HepG2 (cell line): ENCODE results near the gene SAMD14. TPM values are rescaled to one million over a fixed set of nuclear protein-coding genes. Genes with fewer than 3 reads are reported as not detected.

Source experiments
- CBFB ChIP-seq: sonication (generic); formaldehyde crosslinking; IDR thresholded peaks from 2 replicates; pipeline ENCODE4 v1.4.0; 2020; ENCODE audit warnings: missing genetic modification reagents
- FOXJ3 ChIP-seq: sonication (generic); formaldehyde crosslinking; IDR thresholded peaks from 2 replicates; pipeline ENCODE4 v1.4.0; 2020; ENCODE audit warnings: missing genetic modification reagents, mild to moderate bottlenecking, borderline replicate concordance
- HES4 ChIP-seq: sonication (generic); formaldehyde crosslinking; IDR thresholded peaks from 2 replicates; pipeline ENCODE4 v1.9.0; 2021; ENCODE audit warnings: mild to moderate bottlenecking, missing genetic modification reagents, borderline replicate concordance
- HNF4A ChIP-seq: sonication (generic); formaldehyde crosslinking; IDR thresholded peaks from 2 replicates; pipeline ENCODE4 v1.4.0; 2020; ENCODE audit warnings: missing genetic modification reagents
- HOXA7 ChIP-seq: sonication (generic); formaldehyde crosslinking; IDR thresholded peaks from 2 replicates; pipeline ENCODE4 v1.8.1; 2022; ENCODE audit warnings: mild to moderate bottlenecking, missing genetic modification reagents, moderate library complexity
- JARID2 ChIP-seq: sonication (generic); formaldehyde crosslinking; IDR thresholded peaks from 2 replicates; pipeline ENCODE4 v1.8.1; 2023; ENCODE audit warnings: missing genetic modification reagents, inconsistent platforms; ENCODE audit not compliant: insufficient replicate concordance
- MATR3 ChIP-seq: sonication (generic); formaldehyde crosslinking; IDR thresholded peaks from 2 replicates; pipeline ENCODE4 v1.4.0; 2020; ENCODE audit warnings: missing genetic modification reagents
- NFKBIZ ChIP-seq: IDR thresholded peaks from 2 replicates; pipeline ENCODE4 v1.6.1; 2018; ENCODE audit warnings: missing genetic modification reagents, missing compliant biosample characterization
- NPAS2 ChIP-seq: sonication (generic); formaldehyde crosslinking; IDR thresholded peaks from 2 replicates; pipeline ENCODE4 v1.8.0; 2022; ENCODE audit warnings: mild to moderate bottlenecking, missing genetic modification reagents, borderline replicate concordance
- RFX5 ChIP-seq: IDR thresholded peaks from 2 replicates; pipeline ENCODE4 v1.6.1; 2011; ENCODE audit warnings: low read depth, low read length, improper control_type of control experiment
- SATB2 ChIP-seq: sonication (generic); formaldehyde crosslinking; IDR thresholded peaks from 2 replicates; pipeline ENCODE4 v1.5.0; 2020; ENCODE audit warnings: missing genetic modification reagents
- SP1 ChIP-seq, 2 experiments: fragments of 450-650 bp in 1 of 2; sonication (generic) in 1 of 2; formaldehyde crosslinking in 1 of 2; IDR thresholded peaks; 2 replicates each; pipeline versions ENCODE4 v1.4.0 to v1.6.1; 2016 to 2020; ENCODE audit warnings: missing genetic modification reagents in 1 of 2
- YY1 ChIP-seq: IDR thresholded peaks from 2 replicates; pipeline ENCODE4 v1.6.1; 2011; ENCODE audit warnings: low read length, low read depth, moderate library complexity, mild to moderate bottlenecking; ENCODE audit not compliant: insufficient read depth, insufficient replicate concordance
- ZFYVE20 ChIP-seq: sonication (generic); formaldehyde crosslinking; IDR thresholded peaks from 2 replicates; pipeline ENCODE4 v1.8.0; 2023; ENCODE audit warnings: low read depth, mild to moderate bottlenecking, moderate library complexity, missing genetic modification reagents, borderline replicate concordance
- ZNF431 ChIP-seq: sonication (generic); formaldehyde crosslinking; IDR thresholded peaks from 2 replicates; pipeline ENCODE4 v1.9.0; 2022; ENCODE audit warnings: missing genetic modification reagents, low read depth, mild to moderate bottlenecking, borderline replicate concordance
- ZNF552 ChIP-seq: sonication (generic); formaldehyde crosslinking; IDR thresholded peaks from 2 replicates; pipeline ENCODE4 v1.9.0; 2022; ENCODE audit warnings: missing genetic modification reagents, mild to moderate bottlenecking, borderline replicate concordance
- ZNF577 ChIP-seq: sonication (generic); formaldehyde crosslinking; IDR thresholded peaks from 2 replicates; pipeline ENCODE4 v1.4.0; 2020; ENCODE audit warnings: mild to moderate bottlenecking, low read depth, missing genetic modification reagents, borderline replicate concordance
- ZNF800 ChIP-seq: sonication (generic); formaldehyde crosslinking; IDR thresholded peaks from 2 replicates; pipeline ENCODE4 v1.4.0; 2020; ENCODE audit warnings: missing genetic modification reagents
- ZNF841 ChIP-seq: sonication (generic); formaldehyde crosslinking; IDR thresholded peaks from 2 replicates; pipeline ENCODE4 v1.8.1; 2023; ENCODE audit warnings: missing genetic modification reagents, borderline replicate concordance
- polyA plus RNA-seq, 8 experiments: library from polyadenylated mRNA; depleted of rRNA in 3 of 8; stranded (reverse) in 7 of 8; unstranded in 1 of 8; fragments of >200 nt; fragmentation: Illumina TruSeq in 4 of 8; extraction: Trizol in 4 of 8; gene quantifications; 2 replicates each; pipeline versions ENCODE4 v1.2.1 to v1.2.3, GENCODE V29; 2011 to 2016; ENCODE audit warnings: low read depth in 4 of 8, missing spikeins in 1 of 8, mixed read lengths in 1 of 8; ENCODE audit not compliant: insufficient read depth in 1 of 8
- total RNA-seq, 5 experiments: library from RNA; depleted of rRNA; stranded (reverse); fragments of >200 nt; fragmentation: Illumina TruSeq; extraction: Trizol; gene quantifications; 2 replicates each; pipeline ENCODE4 v1.2.3, GENCODE V29; 2016; ENCODE audit warnings: low read depth in 1 of 5
- TF ChIP-seq, protein P1 (sequence below): sonication (generic); formaldehyde crosslinking; IDR thresholded peaks from 2 replicates; pipeline ENCODE4 v1.5.1; 2020; ENCODE audit warnings: mild to moderate bottlenecking, missing genetic modification reagents, borderline replicate concordance
- TF ChIP-seq, protein P2 (sequence below): IDR thresholded peaks from 2 replicates; pipeline ENCODE4 v1.6.1; 2012; ENCODE audit warnings: inconsistent platforms

Gene SAMD14
- total and polyA plus RNA-seq, 2 of the 13 experiments (the other 11 are each of a cell fraction or from before 2014, with no cell fraction given), result 0.07 to 0.22 TPM

DNA sequence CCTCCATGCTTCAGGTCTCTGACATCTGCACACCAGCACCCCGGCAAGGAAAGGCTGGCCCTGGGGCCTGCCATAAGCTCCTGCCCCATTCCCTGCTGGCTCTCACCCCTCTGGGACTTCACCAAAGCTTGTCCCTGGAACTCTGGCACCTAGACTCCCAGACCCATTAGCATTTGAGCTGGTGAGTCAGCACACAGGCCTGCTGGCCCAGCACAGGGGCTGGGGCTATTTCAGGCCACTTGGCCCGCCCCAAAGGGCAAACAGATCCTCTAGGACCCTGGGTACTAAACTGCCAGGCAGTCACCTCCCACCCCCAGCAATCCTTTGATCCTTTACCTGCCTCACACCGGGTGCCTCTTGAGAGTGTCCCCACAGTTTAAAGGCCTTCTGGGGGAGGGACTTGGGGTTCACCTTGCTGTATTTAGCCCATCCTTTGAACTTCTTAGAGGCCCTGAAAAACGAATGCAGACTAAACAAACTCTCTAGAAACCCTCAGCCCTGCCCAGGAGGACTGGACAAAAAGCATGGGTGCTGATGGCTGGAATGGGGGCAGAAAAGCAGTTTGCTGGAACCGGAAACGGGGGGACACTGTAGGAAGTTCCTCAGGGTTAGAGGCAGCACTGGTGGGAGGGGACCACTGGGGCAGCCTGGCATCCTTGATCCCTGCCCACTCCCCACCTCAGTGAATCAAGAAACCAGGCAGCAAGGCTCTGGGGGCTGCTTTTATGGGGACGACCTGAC is 3.2 kb upstream of the SAMD14 start (continued):
- TF ChIP-seq YY1 (no peak), SATB2 (CRISPR knock-in tag) (no peak), HES4 (CRISPR knock-in tag) (no peak), CBFB (no peak), ZNF577 (CRISPR knock-in tag) (no peak), ZNF841 (CRISPR knock-in tag) (no peak), FOXJ3 (CRISPR knock-in tag) (no peak), ZNF552 (CRISPR knock-in tag) (no peak), SP1 (IDR thresholded peaks at IDR 0.05) (no peak), SP1 (CRISPR knock-in tag; IDR thresholded peaks at IDR 0.05) (no peak), ZNF800 (CRISPR knock-in tag) (0 out of 2 replicates have a peak, but pooled peaks have one; percentile 63), JARID2 (no peak), ZFYVE20 (CRISPR knock-in tag) (no peak), NPAS2 (CRISPR knock-in tag) (no peak), HOXA7 (CRISPR knock-in tag) (no peak), HNF4A (CRISPR knock-in tag) (peak; percentile 69), RFX5 (no peak), ZNF431 (no peak), NFKBIZ (no peak), MATR3 (CRISPR knock-in tag) (no peak)
- TF ChIP-seq, protein P1, sequence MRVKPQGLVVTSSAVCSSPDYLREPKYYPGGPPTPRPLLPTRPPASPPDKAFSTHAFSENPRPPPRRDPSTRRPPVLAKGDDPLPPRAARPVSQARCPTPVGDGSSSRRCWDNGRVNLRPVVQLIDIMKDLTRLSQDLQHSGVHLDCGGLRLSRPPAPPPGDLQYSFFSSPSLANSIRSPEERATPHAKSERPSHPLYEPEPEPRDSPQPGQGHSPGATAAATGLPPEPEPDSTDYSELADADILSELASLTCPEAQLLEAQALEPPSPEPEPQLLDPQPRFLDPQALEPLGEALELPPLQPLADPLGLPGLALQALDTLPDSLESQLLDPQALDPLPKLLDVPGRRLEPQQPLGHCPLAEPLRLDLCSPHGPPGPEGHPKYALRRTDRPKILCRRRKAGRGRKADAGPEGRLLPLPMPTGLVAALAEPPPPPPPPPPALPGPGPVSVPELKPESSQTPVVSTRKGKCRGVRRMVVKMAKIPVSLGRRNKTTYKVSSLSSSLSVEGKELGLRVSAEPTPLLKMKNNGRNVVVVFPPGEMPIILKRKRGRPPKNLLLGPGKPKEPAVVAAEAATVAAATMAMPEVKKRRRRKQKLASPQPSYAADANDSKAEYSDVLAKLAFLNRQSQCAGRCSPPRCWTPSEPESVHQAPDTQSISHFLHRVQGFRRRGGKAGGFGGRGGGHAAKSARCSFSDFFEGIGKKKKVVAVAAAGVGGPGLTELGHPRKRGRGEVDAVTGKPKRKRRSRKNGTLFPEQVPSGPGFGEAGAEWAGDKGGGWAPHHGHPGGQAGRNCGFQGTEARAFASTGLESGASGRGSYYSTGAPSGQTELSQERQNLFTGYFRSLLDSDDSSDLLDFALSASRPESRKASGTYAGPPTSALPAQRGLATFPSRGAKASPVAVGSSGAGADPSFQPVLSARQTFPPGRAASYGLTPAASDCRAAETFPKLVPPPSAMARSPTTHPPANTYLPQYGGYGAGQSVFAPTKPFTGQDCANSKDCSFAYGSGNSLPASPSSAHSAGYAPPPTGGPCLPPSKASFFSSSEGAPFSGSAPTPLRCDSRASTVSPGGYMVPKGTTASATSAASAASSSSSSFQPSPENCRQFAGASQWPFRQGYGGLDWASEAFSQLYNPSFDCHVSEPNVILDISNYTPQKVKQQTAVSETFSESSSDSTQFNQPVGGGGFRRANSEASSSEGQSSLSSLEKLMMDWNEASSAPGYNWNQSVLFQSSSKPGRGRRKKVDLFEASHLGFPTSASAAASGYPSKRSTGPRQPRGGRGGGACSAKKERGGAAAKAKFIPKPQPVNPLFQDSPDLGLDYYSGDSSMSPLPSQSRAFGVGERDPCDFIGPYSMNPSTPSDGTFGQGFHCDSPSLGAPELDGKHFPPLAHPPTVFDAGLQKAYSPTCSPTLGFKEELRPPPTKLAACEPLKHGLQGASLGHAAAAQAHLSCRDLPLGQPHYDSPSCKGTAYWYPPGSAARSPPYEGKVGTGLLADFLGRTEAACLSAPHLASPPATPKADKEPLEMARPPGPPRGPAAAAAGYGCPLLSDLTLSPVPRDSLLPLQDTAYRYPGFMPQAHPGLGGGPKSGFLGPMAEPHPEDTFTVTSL (CRISPR knock-in tag), result peak; percentile 48; the same call in 1 of the 2 replicates
- TF ChIP-seq, protein P2, sequence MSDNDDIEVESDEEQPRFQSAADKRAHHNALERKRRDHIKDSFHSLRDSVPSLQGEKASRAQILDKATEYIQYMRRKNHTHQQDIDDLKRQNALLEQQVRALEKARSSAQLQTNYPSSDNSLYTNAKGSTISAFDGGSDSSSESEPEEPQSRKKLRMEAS, result peak; percentile 38; the same call in 1 of the 2 replicates
